Fibroblast of lung (primary cell): ENCODE results near the gene BCAR3.

ENCODE experiments used
- EZH2 ChIP-seq: IDR thresholded peaks from 2 replicates; pipeline ENCODE4 v1.5.1; 2012; ENCODE audit warnings: low read length, control low read depth, mild to moderate bottlenecking; ENCODE audit errors: missing control alignments
- TF ChIP-seq, protein P1 (sequence below), 2 donors: IDR thresholded peaks in 1 of 2; conservative IDR thresholded peaks in 1 of 2; 1 replicate in 1 of 2; 2 replicates in 1 of 2; pipeline ENCODE4 v1.5.1; 2011 to 2012; ENCODE audit warnings: low read length in 2 of 2, control low read depth in 1 of 2, inconsistent platforms in 1 of 2, low read depth in 1 of 2, mild to moderate bottlenecking in 1 of 2

DNA sequence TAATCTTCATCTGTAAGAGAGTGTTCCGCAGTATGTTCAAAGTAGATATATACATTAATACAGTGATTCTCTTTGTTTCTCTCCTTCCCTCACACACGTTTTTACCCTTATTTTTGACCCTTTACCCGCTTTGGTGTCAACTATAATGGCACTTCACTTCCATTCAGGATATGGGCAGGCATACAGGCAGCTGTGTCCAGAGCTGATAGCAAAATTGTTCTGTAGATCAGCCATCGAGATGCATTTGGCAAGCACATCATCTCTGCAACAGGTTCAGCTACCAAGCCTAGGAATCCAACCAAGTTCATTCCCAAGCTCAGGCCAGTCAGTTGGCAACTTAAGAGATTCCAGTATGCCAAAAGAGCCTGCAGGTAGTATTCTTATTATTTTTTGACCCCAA is 158.9 kb downstream of the BCAR3 start:
- TF ChIP-seq, protein P1, sequence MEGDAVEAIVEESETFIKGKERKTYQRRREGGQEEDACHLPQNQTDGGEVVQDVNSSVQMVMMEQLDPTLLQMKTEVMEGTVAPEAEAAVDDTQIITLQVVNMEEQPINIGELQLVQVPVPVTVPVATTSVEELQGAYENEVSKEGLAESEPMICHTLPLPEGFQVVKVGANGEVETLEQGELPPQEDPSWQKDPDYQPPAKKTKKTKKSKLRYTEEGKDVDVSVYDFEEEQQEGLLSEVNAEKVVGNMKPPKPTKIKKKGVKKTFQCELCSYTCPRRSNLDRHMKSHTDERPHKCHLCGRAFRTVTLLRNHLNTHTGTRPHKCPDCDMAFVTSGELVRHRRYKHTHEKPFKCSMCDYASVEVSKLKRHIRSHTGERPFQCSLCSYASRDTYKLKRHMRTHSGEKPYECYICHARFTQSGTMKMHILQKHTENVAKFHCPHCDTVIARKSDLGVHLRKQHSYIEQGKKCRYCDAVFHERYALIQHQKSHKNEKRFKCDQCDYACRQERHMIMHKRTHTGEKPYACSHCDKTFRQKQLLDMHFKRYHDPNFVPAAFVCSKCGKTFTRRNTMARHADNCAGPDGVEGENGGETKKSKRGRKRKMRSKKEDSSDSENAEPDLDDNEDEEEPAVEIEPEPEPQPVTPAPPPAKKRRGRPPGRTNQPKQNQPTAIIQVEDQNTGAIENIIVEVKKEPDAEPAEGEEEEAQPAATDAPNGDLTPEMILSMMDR (conservative IDR thresholded peaks at IDR 0.05 in 1 of 2, IDR thresholded peaks at IDR 0.05 in 1 of 2; ENCODE audit: low read depth in 1 of 2, low read length in 2 of 2), result no peak
- TF ChIP-seq EZH2, result no peak
